Gastroesophageal sphincter (tissue), 4 donors: Measurements from ENCODE around the gene RGS9. TPM values are rescaled to one million over a fixed set of nuclear protein-coding genes. Genes with fewer than 3 reads are reported as not detected.
"Not testable (repeated sequence)": the region's sequence is repeated elsewhere in the genome, so short reads cannot be mapped to it uniquely, and the experiment has no call there.

Experiments
- ATAC-seq: fragments of 150-250 bp; one replicate; pipeline ENCODE4 v1.9.1; 2016; ENCODE audit warnings: mild to moderate bottlenecking, moderate library complexity
- H3K27ac ChIP-seq, 4 donors: fragments of 200-600 bp; sonication (generic) in 3 of 4; 1 replicate in 3 of 4; 2 replicates in 1 of 4; pipeline ENCODE4 v1.5.1; 2016 to 2019
- H3K27me3 ChIP-seq: fragments of 200-600 bp; sonication (generic); one replicate; pipeline ENCODE4 v1.5.1; 2019
- H3K36me3 ChIP-seq, 2 donors: fragments of 200-600 bp; sonication (generic); one replicate each; pipeline ENCODE4 v1.5.1; 2019; ENCODE audit warnings: control low read depth in 1 of 2
- H3K4me1 ChIP-seq, 3 donors: fragments of 200-600 bp; sonication (generic); 1 replicate in 2 of 3; 2 replicates in 1 of 3; pipeline ENCODE4 v1.5.1; 2016 to 2019; ENCODE audit warnings: control low read depth in 2 of 3
- H3K4me3 ChIP-seq, 2 donors: fragments of 200-600 bp; sonication (generic); one replicate each; pipeline ENCODE4 v1.5.1; 2019; ENCODE audit warnings: mild to moderate bottlenecking in 1 of 2, moderate library complexity in 1 of 2
- H3K9me3 ChIP-seq, 3 donors: fragments of 200-600 bp; sonication (generic); one replicate each; pipeline ENCODE4 v1.5.1; 2017 to 2019; ENCODE audit warnings: control low read depth in 2 of 3
- CTCF ChIP-seq, 4 experiments: fragments of 200-600 bp in 2 of 4; fragments of 450-650 bp in 2 of 4; sonication (generic) in 1 of 4; IDR thresholded peaks; one replicate each; pipeline ENCODE4 v1.5.1; 2017 to 2019; ENCODE audit warnings: antibody characterized with exemption in 4 of 4, mild to moderate bottlenecking in 2 of 4, moderate library complexity in 2 of 4
- EP300 ChIP-seq: sonication (generic); formaldehyde crosslinking; IDR thresholded peaks from one replicate; pipeline ENCODE4 v1.6.1; 2017; ENCODE audit warnings: antibody characterized with exemption, mild to moderate bottlenecking
- POLR2A ChIP-seq, 2 donors: fragments of 450-650 bp; IDR thresholded peaks; one replicate each; pipeline ENCODE4 v1.6.1; 2017; ENCODE audit warnings: antibody characterized with exemption in 2 of 2, mild to moderate bottlenecking in 2 of 2, moderate library complexity in 1 of 2
- POLR2AphosphoS5 ChIP-seq: sonication (generic); formaldehyde crosslinking; IDR thresholded peaks from one replicate; pipeline ENCODE4 v1.6.1; 2017; ENCODE audit warnings: antibody characterized with exemption
- WGBS, 2 donors: methylation state at CpG; one replicate each; pipeline ENCODE4 v1.1.5; 2018; ENCODE audit warnings: low coverage in 1 of 2; 5-methylcytosine and 5-hydroxymethylcytosine counted together
- total RNA-seq, 4 donors: library from RNA; depleted of rRNA; stranded (reverse); fragments of >200 nt; gene quantifications; one replicate each; pipeline ENCODE4 v1.1.0, GENCODE V29; 2016

Gene RGS9
- total RNA-seq, 4 donors from 2014 or later = 17.4 to 43.9 (median 40.8) TPM

DNA sequence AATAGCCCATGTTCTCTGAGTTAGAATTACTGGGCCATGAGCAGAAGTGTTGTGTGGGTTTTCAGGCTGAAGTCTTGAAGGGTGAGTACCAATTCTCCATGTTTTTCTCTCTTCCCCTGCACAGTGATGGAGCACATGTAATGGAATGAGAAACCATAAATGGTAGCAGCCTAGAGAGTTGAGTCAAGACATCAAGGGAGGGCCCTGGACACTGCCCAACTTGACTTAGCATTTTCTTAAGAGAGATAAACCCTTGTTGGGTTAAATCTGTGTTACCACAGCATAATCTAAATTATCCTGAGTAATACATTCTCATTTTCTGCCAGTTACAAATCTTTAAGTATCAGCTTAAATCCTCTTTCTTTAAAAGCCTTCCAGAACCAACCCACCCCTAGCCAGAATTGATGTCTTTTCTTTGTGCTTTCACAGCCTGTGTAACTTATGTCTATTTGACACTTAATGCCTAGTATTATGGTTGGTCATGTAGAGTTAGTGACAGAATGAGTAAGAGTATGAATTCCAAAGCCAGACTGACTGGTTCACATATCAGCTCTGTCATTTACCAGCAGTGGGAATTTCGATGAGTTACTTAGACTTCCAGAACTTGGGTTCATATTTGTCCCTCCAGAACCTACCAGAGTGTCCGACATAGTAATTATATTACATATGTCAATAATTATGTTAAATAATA lies 27.0 kb upstream of the RGS9 start:
- Histone ChIP-seq H3K36me3 (peaks cover 0 to 14% of the 10 kb centered on the region in 2 donors), H3K27me3 (no peaks in the 10 kb centered on the region), H3K27ac (no peak overlapping the region), H3K4me1 (peaks cover 3 to 31% (median 7%) of the 10 kb centered on the region in 3 donors), H3K9me3 (no peaks in the 10 kb centered on the region), H3K4me3 (no peak overlapping the region)
- no peak for TF ChIP-seq EP300
- WGBS, 2 donors = 80 to 92% methylated on average over 2 of the region's 2 CpGs
- no peak for ATAC-seq

DNA sequence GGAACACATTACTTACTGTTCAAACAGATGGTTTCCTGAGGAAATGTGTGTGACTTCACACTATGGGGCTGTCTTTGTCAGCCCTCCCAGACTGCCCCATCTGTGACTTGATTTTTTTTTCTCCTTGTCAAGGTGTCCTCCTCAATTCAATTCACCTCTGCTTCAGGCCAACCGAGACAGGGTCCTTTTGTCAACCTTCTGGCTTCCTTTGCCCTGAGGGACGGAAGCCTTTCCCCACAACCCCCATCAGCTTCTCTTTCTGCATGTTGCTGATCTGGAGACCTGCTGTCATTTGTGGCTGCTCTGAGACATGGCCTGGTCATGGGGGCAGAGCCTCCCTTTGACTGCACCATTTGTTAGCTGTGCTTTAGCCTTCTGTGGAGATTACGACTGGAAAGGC lies 21.3 kb upstream of the RGS9 start:
- no peaks in the 10 kb centered on the region for H3K4me1 ChIP-seq
- H3K9me3 ChIP-seq = no peaks in the 10 kb centered on the region
- WGBS, 2 donors = 52 to 57% methylated on average over 1 to 2 of the region's 3 CpGs
- H3K27me3 ChIP-seq = no peaks in the 10 kb centered on the region
- no peak overlapping the region for H3K4me3 ChIP-seq
- no peak for ATAC-seq
- H3K27ac ChIP-seq = no peak overlapping the region
- peaks cover 0 to 10% of the 10 kb centered on the region in 2 donors for H3K36me3 ChIP-seq
- TF ChIP-seq EP300 (no peak), POLR2A (IDR thresholded peaks at IDR 0.05) (no peak), CTCF (IDR thresholded peaks at IDR 0.05) (no peak), POLR2AphosphoS5 (no peak)

DNA sequence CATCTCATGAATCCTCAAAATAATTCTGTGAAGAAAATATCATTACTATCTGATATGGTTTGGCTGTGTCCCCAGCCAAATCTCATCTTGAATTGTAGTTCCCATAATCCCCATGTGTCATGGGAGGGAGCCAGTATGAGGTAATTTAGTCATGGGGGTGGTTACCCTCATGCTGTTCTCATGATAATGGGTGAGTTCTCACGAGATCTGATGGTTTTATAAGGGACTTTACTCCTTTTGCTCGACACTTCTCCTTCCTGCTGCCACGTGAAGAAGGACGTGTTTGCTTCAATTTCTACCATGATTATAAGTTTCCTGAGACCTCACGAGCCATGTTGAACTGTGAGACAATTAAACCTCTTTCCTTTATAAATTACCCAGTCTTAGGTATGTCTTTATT lies 20.7 kb upstream of the RGS9 start:
- H3K27ac ChIP-seq, ATAC-seq, H3K9me3 ChIP-seq, H3K4me3 ChIP-seq, H3K4me1 ChIP-seq, H3K27me3 ChIP-seq, H3K36me3 ChIP-seq: not testable (repeated sequence)
- 54 to 63% methylated on average over 4 to 5 of the region's 5 CpGs for WGBS, 2 donors

DNA sequence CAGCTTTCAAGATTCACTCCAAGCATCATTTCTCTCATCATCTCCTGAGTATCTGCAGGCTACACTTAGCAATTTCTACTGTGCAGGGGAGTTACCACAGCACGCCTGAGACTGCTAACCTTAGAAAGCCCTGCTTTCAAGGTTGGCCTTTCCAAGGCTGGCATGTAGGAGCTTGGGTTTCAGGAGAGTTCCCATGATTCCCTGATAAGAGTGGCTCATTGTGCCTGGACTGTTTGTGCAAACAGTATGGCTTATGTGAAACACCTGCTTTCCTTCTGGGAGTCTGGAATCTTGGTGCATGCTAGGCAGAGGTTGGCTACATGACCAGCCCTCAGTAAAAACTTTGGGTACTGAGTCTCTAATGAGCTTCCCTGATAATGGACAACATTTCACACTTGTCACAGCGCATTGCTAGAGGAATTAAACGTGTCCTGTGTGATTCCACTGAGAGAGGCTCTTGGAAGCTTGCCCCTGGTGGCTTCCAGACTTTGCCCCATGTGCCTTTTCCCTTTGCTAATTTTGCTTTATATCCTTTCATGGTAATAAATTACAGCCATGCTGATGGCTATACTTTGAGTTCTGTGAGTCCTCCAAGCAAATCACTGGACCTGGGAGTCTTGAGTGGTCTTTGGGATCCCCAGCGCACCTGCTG lies 19.7 kb upstream of the RGS9 start:
- TF ChIP-seq POLR2AphosphoS5 (no peak), CTCF (IDR thresholded peaks at IDR 0.05) (no peak), POLR2A (IDR thresholded peaks at IDR 0.05) (no peak), EP300 (no peak)
- Histone ChIP-seq H3K27ac (no peak overlapping the region), H3K4me1 (peaks cover 0 to 6% (median 3%) of the 10 kb centered on the region in 3 donors), H3K9me3 (no peaks in the 10 kb centered on the region), H3K4me3 (no peak overlapping the region), H3K27me3 (no peaks in the 10 kb centered on the region), H3K36me3 (no peaks in the 10 kb centered on the region)
- ATAC-seq = no peak
- 71 to 87% methylated on average over 4 of the region's 4 CpGs for WGBS, 2 donors

DNA sequence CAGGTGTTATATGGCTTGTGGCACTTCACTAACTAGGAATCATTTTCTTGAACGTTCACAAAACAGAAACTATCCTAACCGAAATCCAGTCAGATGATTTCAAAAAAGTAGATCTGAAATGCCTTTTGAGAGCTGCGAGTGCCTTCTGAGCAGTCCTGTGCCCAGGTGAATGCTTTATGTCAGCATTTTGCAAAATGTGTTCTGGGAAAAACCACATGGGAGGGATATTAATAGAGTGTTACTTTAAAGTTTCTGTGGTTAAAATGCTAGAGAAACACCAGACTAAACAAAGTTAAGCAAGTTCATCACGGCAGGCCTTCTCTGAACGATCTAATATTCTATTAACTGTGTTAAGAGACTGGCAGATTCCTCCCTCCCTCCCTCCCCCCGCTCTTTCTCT lies 15.8 kb upstream of the RGS9 start:
- 22 to 40% methylated on average over 5 to 6 of the region's 6 CpGs for WGBS, 2 donors
- Histone ChIP-seq H3K36me3 (no peaks in the 10 kb centered on the region), H3K4me1 (peaks cover 0 to 14% (median 5%) of the 10 kb centered on the region in 3 donors), H3K27me3 (no peaks in the 10 kb centered on the region), H3K4me3 (no peak overlapping the region), H3K9me3 (no peaks in the 10 kb centered on the region), H3K27ac (no peak overlapping the region)
- no peak for ATAC-seq
- no peak for TF ChIP-seq CTCF (IDR thresholded peaks at IDR 0.05)
- TF ChIP-seq POLR2A (IDR thresholded peaks at IDR 0.05) = no peak
- no peak for TF ChIP-seq EP300
- TF ChIP-seq POLR2AphosphoS5 = no peak
